DMS 273 (cell line): Measurements from ENCODE around the gene PKD2.

Experiments
- DNase-seq: peaks from one replicate; lab custom pipeline; 2025; ENCODE audit not compliant: unreplicated experiment; lab: John Stamatoyannopoulos, UW

Gene PKD2

DNA sequence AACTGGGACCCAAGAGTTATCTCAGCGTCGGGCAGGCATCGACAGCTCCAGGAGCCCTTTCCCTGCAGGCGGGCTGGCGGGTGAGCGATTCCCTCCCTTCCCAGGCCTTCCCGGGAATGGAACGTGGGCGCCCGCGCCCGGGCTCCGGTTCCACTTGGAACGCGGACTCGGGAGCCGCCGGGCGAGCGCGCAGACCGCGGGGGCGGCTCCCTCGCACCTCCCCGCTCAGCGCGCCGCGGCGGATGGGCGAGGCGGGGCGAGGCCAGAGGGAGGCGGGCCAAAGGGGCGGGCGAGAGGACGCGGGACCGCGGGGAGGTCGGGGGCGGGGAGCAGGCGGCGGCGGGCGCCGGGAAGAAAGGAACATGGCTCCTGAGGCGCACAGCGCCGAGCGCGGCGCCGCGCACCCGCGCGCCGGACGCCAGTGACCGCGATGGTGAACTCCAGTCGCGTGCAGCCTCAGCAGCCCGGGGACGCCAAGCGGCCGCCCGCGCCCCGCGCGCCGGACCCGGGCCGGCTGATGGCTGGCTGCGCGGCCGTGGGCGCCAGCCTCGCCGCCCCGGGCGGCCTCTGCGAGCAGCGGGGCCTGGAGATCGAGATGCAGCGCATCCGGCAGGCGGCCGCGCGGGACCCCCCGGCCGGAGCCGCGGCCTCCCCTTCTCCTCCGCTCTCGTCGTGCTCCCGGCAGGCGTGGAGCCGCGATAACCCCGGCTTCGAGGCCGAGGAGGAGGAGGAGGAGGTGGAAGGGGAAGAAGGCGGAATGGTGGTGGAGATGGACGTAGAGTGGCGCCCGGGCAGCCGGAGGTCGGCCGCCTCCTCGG lies at the start of gene PKD2:
Gene PKD2, plus strand, starts transcription at position 332 of the 818 bp plus-strand sequence. Its CDS starts 99 bp downstream, at position 431.
- DNase-seq: peak; percentile 85

DNA sequence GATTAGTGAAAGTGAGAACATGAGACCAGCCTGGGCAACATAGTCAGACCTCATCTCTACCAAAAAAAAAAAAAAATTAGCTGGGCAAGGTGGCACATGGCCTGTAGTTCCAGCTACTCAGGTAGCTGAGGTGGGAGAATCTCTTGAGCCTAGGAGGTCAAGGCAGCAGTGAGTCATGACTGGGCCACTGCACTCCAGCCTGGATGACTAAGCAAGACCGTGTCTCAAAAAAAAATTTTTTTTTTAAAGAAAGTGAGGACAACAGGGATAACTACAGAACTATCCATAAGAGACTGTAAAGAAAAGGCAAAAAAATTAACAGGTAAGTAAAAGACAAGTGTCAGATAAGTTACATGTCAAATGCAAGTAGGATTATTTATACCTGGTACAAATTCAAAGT lies 45.4 kb upstream of the PKD2 start:
- DNase-seq: no peak

DNA sequence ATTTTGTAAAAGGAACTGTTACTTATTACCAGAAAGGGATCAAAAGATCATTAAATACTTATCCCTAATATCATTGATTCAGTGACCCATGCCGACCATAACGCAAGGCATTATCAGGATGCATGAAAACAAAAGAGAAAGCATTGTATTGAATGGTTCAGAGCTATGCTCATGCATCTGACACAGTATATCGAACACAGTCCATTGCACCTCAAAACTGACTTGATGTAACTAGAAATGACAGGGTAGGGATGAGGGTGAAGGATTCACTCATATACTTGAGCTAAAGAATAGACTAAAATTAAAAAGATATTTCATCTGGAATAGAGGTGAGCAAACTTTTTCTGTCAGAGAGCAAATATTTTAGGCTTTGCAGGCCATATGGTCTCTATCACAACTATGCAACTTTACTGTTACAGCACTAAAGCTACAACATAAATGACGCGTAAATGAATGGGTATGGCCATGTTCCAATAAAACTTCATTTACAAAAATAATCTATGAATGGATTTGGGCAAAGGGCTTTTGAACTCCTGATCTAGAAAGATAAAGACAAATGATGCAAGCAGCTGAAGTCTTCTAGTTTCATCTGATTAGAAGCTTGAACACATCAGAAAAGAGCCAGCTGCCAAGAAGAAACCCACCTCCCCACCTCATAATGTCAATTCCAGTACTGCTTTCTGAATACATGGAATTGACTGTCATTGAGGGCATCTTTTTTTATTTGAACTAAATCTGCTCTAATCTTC lies 44.9 kb upstream of the PKD2 start:
- DNase-seq: peak; percentile 16

DNA sequence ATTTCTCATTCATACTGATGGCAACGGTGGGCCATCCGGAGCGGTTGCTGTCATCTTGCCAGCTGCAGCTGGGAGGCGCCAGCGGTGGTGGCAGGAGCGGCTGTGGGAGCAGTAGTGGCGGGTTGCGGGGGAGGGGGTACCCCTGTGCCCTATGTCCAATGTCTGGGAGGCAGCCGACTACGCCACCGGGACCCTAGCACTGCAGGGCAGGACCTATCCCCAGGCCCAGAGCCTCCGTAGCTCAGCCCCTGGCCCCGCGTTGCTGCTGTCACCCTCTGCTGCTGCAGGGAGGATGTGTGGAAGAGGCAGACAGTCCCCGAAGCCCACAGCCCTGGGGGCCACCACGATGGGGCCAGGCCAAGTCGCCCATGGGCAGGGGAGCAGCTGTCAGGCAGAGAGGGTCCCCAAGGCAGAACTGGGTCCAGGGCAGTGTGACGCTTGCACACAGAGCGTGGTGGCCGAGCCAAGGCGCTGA lies 41.9 kb upstream of the PKD2 start:
- DNase-seq: peak; percentile 85

DNA sequence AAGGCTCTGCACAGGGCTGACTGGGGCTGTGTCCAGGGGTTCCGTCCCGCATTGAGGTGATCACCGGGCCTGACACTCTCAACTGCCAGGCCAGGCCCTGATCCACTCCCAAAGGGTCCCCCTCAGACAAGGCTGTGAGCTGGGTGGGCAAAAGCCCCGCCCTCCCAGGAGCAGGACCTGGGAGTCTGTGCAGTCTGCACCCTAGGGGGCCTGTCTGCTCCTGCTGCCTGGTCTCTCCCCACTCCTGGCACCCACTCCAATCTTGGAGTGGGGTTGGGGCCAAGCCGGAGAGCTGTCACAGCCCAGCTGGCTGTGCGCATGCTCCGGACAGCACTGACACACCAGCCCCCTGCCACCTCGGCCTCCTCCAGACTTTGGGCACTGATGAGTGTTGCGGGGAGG lies 41.3 kb upstream of the PKD2 start:
- no peak for DNase-seq

DNA sequence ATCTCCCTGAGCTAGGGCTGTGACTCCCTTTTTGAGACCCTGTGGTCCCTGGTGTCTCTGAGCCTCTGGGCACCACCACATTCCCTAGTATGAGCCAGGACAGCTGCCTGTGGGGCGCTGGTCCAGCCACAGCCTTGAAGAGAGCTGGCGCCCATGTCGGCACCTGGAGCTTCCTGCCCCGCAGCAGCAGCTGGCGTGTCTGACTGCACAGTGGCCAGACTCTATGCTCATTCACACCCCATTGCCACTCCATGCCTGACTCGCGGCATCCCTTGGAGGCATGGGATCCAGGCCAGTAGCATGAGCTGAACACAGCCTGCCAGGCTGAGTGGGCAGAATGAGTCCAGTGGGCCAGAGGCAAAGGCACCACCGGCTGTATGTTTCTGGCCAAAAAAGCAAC lies 40.2 kb upstream of the PKD2 start:
- DNase-seq: peak; percentile 60

DNA sequence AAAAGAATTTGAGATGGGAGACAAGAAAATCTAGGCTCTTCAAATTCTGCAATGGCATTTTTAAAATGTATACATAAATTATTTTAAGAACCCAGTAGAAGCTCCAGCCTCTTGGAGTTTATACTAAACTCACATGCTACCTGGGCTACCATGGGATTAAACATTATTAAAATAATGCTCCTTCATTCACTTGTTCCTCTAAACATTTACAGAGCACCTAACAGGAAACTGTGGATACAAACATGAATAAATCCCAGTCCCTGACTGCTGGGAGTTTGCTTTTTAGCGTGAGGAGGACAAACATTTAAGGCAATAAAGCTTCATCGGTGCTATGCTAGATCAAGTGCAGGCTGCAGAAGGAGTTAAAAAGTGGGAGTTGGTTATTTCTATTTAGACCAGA lies 37.3 kb upstream of the PKD2 start:
- no peak for DNase-seq

DNA sequence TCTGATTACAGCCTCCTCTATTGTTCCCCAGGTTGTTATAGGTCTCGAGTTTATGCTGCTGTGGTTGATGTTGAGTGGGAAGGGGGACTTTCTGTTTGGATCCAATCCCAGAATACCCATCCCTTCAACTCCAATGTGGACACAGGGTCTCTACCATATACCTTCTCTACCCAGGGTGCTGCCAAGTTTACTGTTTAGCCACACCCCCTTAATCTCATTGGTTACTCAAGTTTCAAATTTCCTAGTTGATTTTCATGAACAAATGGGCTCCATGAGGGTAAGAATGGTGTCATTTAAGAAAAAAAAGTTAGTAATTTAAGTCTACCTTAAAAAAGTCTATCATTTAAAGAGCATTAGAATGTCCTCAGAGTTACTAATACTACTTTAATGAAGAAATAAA lies 35.6 kb upstream of the PKD2 start:
- no peak for DNase-seq

DNA sequence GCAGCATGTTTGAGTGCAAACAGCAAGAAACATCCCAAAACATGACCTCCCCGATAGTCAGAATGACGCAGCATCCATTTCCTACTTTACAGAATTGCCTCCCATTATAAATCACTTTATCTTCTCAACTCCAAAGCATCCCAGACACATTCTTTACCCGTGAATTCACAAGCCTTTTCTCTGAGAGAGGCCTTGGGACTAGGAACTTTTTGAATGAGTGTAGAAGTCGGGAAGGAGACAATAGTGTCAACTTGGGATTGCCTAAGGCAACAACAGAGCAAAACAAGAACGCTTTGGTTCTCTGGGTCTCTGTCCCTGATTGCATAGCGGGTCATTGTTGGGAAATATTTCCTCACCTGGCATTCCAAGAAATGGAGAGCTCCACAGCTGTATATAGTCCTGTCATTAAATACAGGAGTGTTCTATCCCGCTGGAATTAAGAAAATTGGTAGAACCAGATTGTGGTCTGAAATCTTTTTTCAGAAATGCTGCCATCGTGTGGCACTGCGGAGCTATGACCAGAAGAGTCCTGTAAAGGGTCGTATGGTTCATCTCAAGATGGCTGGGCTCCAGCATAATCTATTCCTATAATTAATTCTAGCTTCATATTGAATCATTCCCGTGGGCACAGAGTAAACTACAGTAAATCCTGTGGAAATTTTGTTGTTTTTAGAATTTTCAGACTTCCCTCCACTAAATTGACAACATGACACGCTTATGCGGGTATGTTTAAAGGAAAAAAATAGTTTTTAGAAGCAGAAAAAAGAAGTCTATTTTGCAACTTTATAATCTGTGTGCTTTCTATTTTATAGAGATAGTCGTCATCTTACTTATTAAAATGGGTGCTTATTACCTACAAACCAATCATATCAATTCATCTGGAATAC lies 33.9 kb upstream of the PKD2 start:
- peak; percentile 80 for DNase-seq

DNA sequence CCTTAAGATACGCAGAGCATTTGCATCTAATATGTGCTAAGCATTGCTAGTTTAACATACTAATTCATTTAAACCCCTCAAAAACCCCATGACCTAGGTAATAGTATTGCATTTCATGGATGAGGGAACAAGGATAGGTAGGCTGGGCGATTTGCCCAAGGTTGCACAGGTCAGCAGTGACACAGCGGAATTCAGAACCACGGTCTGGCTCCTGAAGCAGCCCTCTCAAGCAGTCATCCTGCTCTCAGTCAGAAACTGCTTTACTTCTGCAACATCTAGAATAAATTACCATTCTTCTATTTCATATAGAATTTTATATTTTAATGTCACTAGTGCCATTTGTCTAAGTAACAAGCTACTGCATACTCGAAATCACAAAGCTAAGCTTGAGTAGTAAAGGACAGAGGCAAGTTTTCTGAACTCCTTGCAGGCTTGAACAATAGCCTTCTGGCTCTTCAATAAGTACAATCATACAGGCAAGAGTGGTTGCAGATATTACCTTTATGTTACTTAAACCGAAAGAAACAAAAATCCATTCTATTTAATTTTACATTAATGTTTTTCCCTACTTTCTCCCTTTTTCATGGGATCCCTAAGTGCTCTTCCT lies 32.5 kb upstream of the PKD2 start:
- peak; percentile 6 for DNase-seq

DNA sequence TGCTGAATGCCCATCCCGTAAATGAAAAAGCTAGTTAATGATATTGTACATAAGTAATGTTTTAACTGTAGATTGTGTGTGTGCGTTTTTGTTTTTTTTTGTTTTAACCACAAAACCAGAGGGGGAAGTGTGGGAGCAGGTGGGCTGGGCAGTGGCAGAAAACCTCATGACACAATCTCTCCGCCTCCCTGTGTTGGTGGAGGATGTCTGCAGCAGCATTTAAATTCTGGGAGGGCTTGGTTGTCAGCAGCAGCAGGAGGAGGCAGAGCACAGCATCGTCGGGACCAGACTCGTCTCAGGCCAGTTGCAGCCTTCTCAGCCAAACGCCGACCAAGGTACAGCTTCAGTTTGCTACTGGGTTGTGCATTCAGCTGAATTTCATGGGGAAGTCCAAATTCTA lies 32.0 kb upstream of the PKD2 start, which contains the start of gene SPP1:
Gene SPP1, plus strand, starts transcription at position 249 of the 400 bp plus-strand sequence. CDS start 1,182 bp downstream, outside the sequence.
- peak; percentile 47 for DNase-seq

DNA sequence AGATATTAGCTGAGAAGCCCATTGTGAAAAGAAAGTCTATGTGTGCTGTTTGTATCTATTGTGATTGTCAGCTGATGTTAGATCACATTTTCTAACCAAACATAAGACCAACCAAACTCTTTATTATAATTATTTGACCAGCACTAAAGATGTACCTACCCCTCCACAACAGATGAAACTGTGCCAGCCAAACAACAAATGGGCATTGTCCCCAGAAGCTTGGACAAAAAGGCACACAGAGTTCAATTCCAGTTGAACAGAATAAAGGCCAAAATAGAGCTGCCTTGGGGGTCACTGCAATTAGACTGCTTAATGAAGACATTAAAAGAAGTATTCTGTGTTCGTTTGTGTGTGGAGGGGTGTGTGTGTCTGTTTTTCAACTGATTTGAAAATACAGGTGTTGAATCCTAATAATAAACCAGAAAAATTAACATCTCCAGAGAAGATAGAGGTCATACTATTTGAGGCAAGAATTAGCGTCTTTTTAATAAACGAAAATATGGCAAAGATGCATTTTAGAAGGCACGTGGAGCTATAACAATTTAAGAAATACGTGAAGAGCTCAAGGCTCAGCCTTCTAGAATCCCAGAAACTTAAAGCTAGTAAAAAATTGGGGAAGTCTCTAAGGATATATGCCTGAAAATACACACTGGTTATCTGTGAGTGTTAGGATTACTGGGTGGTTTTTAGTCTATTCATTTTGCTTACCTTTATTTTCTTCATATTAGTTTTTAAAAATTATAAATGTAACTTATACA lies 29.7 kb upstream of the PKD2 start:
- no peak for DNase-seq

DNA sequence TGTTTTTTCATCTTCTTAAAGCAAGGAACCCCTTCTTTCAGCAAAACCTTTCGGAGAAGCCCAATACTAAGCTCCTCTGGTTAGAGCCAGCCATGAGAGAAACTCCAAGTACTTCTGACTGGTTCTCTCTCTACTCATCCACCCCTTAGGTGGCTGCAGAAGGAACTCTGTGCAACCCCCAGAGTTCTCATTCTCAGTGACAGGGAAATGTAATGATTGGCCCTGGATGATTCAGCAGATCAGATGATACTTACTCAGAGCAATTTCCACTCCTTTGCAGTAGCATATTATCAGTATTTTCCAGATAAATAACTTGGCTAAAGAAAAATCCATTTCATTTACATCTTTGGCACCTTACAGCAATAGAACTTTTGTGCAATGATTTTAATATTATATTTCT lies 28.8 kb upstream of the PKD2 start:
- DNase-seq: no peak

DNA sequence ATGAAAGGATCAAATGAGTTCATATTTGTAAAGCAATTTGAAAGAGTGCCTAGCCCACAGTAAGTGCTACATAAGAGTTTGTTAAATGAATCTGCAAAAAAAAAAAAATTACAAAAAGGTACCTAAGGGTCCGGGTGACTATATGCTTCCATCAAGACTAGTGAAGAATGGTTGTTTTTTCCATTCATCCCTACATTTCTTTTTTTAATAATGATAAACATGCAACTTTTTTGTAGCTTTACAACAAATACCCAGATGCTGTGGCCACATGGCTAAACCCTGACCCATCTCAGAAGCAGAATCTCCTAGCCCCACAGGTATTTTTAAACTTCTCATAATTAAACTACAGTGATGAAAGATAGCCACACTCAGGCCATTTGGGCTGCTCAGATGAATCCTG lies 27.6 kb upstream of the PKD2 start:
- DNase-seq: no peak

DNA sequence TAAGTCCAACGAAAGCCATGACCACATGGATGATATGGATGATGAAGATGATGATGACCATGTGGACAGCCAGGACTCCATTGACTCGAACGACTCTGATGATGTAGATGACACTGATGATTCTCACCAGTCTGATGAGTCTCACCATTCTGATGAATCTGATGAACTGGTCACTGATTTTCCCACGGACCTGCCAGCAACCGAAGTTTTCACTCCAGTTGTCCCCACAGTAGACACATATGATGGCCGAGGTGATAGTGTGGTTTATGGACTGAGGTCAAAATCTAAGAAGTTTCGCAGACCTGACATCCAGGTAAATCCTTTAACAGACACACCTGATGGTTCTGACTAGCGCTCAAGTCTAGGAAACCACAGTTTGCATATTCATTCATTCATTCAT lies 25.9 kb upstream of the PKD2 start:
- no peak for DNase-seq

DNA sequence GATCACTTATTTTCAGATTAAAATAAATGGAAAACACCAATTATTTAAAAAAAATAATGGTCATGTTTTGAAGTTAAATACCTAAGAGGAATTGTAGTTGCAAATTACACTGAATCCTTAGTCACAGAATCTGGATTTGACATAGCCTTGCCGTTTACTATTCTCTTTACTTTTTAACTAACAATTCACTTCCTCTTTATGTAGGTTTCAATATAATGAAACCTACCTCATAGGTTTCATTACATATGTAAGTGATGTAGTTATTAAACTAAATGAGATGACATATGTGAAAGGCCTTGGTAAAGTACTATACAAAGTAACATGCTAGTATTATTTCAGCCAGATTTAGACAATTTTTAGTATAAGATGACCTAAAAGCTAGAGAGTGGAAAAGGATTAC lies 25.4 kb upstream of the PKD2 start:
- no peak for DNase-seq

DNA sequence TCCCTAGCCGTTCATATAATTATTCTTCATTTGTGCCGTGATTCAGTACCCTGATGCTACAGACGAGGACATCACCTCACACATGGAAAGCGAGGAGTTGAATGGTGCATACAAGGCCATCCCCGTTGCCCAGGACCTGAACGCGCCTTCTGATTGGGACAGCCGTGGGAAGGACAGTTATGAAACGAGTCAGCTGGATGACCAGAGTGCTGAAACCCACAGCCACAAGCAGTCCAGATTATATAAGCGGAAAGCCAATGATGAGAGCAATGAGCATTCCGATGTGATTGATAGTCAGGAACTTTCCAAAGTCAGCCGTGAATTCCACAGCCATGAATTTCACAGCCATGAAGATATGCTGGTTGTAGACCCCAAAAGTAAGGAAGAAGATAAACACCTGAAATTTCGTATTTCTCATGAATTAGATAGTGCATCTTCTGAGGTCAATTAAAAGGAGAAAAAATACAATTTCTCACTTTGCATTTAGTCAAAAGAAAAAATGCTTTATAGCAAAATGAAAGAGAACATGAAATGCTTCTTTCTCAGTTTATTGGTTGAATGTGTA lies 24.9 kb upstream of the PKD2 start:
- no peak for DNase-seq

DNA sequence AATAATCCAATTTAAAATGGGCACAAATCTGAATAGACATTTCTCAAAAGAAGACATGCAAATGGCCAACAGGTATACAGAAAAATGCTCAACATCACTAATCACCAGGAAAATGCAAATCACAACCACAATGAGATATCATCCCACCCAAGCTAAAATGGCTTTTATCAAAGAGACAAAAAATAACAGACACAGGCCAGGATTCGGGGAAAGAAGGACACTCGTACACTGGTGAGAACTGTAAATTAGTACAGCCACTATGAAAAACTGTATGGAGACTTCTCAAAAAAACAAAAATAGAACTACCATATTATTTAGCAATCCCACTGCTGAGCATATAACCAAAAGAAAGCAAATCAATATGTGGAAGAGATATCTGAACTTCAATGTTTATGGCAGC lies 23.4 kb upstream of the PKD2 start:
- DNase-seq: no peak

DNA sequence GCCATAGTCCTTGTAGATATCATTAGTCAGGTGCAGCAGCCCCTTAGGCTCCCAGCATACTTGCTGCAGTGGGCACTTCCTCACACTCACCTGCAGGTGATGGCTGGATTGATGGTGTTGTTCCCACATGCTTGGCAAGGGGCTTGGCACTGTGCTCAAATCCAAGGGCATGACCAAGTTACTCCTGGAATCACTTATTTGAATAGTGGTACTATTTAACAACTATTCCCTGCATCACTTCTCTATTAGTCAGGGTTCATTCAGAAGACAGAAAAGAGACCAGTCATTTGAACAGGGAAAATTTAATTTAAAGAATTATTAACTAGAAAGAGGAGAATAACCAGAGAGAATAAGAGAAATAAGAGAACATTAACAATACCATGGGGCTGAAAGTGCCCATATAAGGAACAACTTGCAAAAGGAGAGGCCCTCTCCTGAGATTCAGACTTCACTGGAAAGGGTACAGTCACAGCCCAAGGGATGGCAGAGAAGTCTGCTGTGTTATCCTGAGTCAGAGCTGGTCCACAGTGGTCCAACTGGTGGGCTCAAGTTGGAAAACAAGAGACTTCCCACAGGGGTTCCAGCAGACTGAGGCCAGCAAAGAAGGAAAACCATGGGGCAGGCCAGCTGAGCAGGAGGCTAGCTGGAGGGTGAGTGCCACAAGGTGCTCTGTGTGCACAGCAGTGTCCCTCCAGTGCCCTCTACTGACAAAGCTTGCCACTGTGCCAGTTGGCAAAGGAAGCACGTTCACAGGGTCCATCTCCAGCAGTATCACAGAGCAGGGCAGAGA lies 22.1 kb upstream of the PKD2 start:
- peak; percentile 72 for DNase-seq
